HG02884 (cell line): ENCODE measurements around the gene PTH.

Experiments
- ATAC-seq: cut with Tn5 transposase; IDR thresholded peaks from one replicate; pipeline ENCODE4 v1.9.1; 2021; ENCODE audit warnings: mild to moderate bottlenecking, moderate library complexity; ENCODE audit not compliant: unreplicated experiment

The PTH gene

DNA sequence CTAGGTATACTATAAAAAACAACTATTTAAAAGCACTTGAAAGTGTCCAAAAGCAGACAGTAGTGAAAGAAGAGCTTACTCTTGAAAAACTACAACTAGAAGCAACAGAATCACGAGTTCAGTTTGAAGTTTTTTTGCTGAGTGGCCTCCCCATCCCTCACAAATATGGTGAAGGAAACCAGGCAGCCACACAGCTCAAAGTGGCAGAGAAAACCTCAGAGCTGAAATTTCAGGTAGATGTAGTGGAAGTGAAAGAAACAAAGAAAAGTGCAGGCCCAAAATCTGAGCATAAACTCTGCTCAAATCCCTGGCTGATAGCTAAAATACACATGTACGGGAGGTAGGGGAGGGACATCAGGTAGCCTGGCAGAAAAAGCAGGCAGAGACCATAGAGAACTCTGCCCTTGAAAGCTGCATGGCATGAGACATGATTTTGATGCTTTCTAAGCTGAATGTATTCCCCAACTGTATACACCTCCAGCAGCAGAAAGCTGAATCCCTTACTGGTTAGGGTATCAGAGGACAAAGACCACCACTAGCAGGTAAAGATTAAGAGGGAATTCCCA is 44.9 kb downstream of the PTH start:
- no peak for ATAC-seq

- no peak for ATAC-seq
Observed at GRCh38 chr11:13449522-13449921, 46.3 kb downstream of the PTH start.

GRCh38 chr11:13448876-13449275 is 46.9 kb downstream of the PTH start:
- no peak for ATAC-seq

DNA sequence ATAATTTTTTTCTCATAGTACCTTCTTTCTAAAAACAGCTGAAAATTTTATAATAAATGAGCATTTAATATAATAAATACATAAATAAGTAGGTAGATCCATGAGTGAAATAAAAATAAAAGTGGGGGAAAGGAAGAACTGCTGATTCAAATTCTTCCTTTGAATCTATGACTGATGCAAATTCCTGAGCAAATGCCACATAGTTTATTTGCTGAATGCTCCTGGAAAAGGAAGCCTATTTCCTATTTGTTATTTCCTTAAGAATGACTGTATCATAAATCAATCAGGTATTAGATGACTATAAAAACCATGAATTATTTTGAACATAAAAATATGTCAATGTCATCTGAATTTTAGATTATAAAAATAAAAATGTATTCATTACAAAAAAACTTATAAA is 49.4 kb downstream of the PTH start:
- no peak for ATAC-seq

- no peak for ATAC-seq
Observed at GRCh38 chr11:13445588-13445987, 50.2 kb downstream of the PTH start.
